HUES48 (cell line): ENCODE results near the gene CFAP74.
"Not testable (repeated sequence)": the region's sequence is repeated elsewhere in the genome, so short reads cannot be mapped to it uniquely, and the experiment has no call there.

Source experiments
- H3K27ac ChIP-seq: one replicate; pipeline ENCODE4 v1.7.0; 2013; ENCODE audit warnings: low read depth, low read length, inconsistent platforms
- H3K27me3 ChIP-seq: 2 replicates; pipeline ENCODE4 v1.6.1; 2013; ENCODE audit warnings: mild to moderate bottlenecking, low read length; ENCODE audit not compliant: control insufficient read depth, insufficient read depth
- H3K36me3 ChIP-seq: 2 replicates; pipeline ENCODE4 v1.6.1; 2013; ENCODE audit warnings: low read length; ENCODE audit not compliant: control insufficient read depth, insufficient read depth
- H3K4me1 ChIP-seq: 2 replicates; pipeline ENCODE4 v1.6.1; 2013; ENCODE audit warnings: mild to moderate bottlenecking, low read length; ENCODE audit not compliant: control insufficient read depth, insufficient read depth
- H3K4me3 ChIP-seq: 2 replicates; pipeline ENCODE4 v1.5.1; 2013; ENCODE audit warnings: mild to moderate bottlenecking, low read depth, low read length
- H3K9ac ChIP-seq: 2 replicates; pipeline ENCODE4 v1.6.1; 2013; ENCODE audit warnings: mild to moderate bottlenecking, low read depth, low read length, moderate library complexity
- H3K9me3 ChIP-seq: 2 replicates; pipeline ENCODE4 v1.6.1; 2013; ENCODE audit warnings: low read length; ENCODE audit not compliant: control insufficient read depth, insufficient read depth

The CFAP74 gene

DNA sequence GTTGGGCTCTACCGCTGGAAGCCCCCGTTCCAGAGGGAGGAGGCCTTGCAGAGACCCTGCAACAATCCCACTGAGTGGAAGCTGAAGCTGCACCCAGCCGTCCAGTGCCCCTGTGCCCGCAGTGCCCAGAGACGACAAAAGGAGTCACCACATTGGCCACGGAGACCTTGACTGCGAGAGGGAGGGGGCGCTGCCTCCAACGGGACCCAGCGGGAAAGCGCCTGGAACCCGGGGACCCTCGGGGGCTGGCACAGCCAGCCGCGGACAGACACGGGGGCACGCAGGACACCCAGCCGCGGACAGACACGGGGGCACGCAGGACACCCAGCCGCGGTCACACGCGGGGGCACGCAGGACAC, 22.5 kb downstream of the CFAP74 start:
- no peak overlapping the region for H3K9ac ChIP-seq
- H3K4me1 ChIP-seq = no peaks in the 10 kb centered on the region

DNA sequence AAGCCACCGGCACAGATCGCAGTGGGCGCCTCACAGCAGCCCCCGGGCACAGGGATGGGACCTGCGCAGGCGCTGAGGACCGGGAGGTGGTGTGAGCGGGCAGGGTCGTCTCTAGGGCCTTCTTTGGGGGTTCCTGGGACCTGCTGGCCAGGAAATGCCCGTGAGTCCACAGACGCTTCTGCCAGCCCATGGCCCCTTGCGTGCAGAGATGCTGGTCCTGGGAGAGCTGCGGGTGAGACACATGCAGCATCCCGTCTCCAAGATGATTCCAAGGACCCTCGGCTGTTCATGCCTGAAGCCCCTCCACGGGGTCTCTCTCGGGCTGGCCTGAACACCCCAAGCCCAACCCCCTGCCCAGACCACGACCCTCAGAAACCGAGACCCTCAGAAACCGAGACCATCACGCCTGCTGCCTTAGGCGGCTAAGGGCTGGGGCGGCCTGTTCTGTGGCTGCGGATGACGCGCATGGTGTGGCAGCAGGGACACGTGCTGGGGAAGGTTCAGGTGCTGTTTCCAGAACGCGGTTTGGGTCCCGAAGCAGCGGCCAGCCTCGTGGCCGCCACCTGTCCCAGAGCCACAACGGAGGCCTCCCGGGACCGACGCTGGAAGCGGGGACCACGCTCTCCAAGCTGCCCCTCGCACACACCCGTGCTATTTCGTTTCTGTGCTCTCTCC, 23.0 kb downstream of the CFAP74 start:
- H3K9ac ChIP-seq = no peak overlapping the region

More for the DNA sequence above, 22.5 kb downstream of the CFAP74 start:
- Histone ChIP-seq H3K27ac (no peak overlapping the region), H3K4me3 (no peak overlapping the region), H3K9me3 (no peaks in the 10 kb centered on the region), H3K36me3 (no peaks in the 10 kb centered on the region), H3K27me3 (no peaks in the 10 kb centered on the region)

DNA sequence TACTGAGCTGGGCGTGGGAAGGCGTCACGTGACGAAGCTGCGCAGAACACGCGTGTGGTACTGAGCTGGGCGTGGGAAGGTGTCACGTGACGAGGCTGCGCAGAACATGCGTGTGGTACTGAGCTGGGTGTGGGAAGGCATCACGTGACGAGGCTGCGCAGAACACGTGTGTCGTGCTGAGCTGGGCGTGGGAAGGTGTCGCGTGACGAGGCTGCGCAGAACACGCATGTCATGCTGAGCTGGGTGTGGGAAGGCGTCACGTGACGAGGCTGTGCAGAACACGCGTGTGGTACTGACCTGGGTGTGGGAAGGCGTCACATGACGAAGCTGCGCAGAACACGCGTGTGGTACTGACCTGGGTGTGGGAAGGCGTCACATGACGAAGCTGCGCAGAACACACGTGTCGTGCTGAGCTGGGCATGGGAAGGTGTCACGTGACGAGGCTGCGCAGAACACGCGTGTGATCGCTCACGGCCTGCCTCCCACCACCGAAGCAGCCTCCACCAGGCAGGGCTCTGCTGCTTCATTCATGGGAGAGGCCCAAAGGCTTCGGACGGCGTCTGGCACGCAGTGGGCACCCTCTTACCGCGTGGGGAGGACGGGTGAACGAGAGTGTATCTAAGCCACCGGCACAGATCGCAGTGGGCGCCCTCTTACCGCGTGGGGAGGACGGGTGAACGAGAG, 24.0 kb downstream of the CFAP74 start:
- no peaks in the 10 kb centered on the region for H3K36me3 ChIP-seq
- H3K9ac ChIP-seq = no peak overlapping the region
- no peaks in the 10 kb centered on the region for H3K4me1 ChIP-seq
- H3K27me3 ChIP-seq = no peaks in the 10 kb centered on the region
- H3K9me3 ChIP-seq = no peaks in the 10 kb centered on the region
- H3K4me3 ChIP-seq = no peak overlapping the region
- no peak overlapping the region for H3K27ac ChIP-seq

More for the DNA sequence above, 23.0 kb downstream of the CFAP74 start:
- no peaks in the 10 kb centered on the region for H3K27me3 ChIP-seq
- no peak overlapping the region for H3K4me3 ChIP-seq
- H3K27ac ChIP-seq = no peak overlapping the region
- no peaks in the 10 kb centered on the region for H3K36me3 ChIP-seq
- H3K9me3 ChIP-seq = no peaks in the 10 kb centered on the region
- no peaks in the 10 kb centered on the region for H3K4me1 ChIP-seq

DNA sequence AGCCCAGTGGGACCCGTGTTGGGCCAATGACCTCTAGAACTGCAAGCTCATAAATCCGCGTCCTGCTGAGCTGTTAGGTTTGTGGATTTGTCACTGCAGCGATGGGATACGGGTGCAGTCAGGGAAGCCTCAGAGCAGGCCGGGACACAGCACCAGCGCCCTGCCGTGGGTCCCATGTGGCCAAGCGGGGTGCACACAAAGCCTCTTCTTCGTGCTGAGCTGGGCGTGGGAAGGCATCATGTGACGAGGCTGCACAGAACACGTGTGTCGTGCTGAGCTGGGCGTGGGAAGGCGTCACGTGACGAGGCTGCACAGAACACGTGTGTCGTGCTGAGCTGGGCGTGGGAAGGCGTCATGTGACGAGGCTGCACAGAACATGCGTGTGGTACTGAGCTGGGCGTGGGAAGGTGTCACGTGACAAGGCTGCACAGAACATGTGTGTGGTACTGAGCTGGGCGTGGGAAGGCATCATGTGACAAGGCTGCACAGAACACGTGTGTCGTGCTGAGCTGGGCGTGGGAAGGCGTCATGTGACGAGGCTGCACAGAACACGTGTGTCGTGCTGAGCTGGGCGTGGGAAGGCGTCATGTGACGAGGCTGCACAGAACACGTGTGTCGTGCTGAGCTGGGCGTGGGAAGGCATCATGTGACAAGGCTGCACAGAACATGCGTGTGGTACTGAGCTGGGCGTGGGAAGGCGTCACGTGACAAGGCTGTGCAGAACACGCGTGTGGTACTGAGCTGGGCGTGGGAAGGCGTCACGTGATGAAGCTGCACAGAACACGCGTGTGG, 24.7 kb downstream of the CFAP74 start:
- not testable (repeated sequence) for H3K4me1 ChIP-seq, H3K4me3 ChIP-seq, H3K27ac ChIP-seq, H3K9me3 ChIP-seq, H3K27me3 ChIP-seq, H3K36me3 ChIP-seq, H3K9ac ChIP-seq

DNA sequence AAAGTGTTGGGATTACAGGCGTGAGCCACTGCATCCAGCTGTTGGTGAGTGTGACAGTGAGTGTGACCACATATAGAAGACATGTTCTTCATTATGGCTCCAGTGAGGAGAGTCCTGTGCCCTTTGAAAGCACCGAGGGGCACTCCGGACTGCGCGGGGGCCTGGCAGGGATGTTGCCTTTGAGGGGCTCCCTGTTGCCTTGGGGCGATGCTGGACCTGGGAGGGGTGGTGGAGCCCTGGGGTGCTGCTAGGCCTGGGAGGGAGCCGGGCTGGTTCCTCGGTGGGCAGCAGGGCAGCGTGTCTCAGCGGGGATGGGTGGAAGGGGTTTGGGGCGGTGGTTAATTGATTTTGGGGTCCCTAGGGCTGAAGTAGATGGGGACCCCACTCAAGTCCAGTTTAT, 25.5 kb downstream of the CFAP74 start:
- no peaks in the 10 kb centered on the region for H3K36me3 ChIP-seq
- no peak overlapping the region for H3K27ac ChIP-seq
- H3K4me1 ChIP-seq = no peaks in the 10 kb centered on the region
- H3K27me3 ChIP-seq = no peaks in the 10 kb centered on the region
- no peak overlapping the region for H3K9ac ChIP-seq
- no peaks in the 10 kb centered on the region for H3K9me3 ChIP-seq
- H3K4me3 ChIP-seq = no peak overlapping the region

DNA sequence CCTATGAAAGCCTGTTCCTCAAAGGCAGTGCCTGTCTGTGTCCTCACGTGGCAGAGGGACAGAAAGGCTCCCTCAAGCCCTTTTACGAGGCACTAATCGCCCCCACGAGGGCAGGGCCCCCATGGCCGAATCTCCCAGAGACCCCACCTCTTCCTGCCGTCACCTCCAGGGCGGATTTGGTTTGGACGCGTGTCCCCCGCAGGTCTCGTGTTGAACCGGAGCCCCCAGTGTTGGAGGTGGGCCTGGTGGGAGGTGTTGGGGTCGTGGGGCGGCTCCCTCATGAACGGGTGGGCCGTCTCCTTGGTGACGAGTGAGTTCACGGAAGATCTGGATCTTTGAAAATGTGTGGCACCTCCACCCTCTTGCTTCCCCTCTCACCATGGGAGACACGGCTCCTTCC, 27.6 kb downstream of the CFAP74 start:
- Histone ChIP-seq H3K36me3 (no peaks in the 10 kb centered on the region), H3K27ac (no peak overlapping the region), H3K27me3 (no peaks in the 10 kb centered on the region), H3K9me3 (no peaks in the 10 kb centered on the region), H3K4me3 (no peak overlapping the region), H3K4me1 (no peaks in the 10 kb centered on the region), H3K9ac (no peak overlapping the region)

DNA sequence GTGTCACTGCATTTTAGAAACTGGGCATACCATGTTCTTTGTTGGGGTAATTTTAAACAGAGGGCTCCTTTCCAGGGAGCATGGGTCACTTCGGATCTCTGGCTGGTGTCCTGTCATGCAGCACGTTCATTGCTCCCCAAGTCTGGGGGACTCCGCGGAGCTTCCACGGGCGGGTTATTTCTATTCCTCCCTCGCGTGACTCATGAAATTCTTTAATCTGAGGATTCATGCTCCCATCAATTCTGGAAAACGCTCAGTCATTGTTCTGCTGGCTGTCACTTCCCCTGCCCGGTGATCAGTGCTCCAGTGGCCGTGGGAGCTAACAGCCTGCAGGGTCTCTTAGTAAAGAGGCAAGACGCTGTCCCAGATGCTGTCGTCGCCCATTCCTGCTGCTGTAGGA, 28.1 kb downstream of the CFAP74 start:
- no peak overlapping the region for H3K27ac ChIP-seq
- no peaks in the 10 kb centered on the region for H3K9me3 ChIP-seq
- no peak overlapping the region for H3K9ac ChIP-seq
- no peaks in the 10 kb centered on the region for H3K4me1 ChIP-seq
- no peaks in the 10 kb centered on the region for H3K27me3 ChIP-seq
- H3K4me3 ChIP-seq = no peak overlapping the region
- H3K36me3 ChIP-seq = no peaks in the 10 kb centered on the region

DNA sequence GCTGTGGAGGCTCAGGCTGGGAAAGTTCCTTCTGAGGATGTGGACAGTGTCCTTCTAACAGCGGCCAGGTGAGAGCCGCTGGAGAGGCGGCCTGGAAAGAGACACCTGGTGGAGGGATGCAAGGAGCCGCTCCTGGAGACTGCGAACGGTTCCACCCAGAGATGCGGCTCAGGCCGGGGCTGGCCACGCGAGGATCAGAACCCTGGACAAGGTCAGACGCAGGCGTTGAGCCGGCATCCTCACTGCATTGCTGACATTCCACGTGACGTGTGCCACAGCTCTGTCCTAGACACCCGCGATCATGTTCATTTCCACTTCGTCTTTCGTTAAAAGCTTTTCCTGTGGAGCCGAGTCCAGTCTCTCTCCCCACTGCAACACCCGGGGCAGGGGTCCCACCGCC, 28.8 kb downstream of the CFAP74 start:
- Histone ChIP-seq H3K9me3 (no peaks in the 10 kb centered on the region), H3K27ac (no peak overlapping the region), H3K36me3 (no peaks in the 10 kb centered on the region), H3K4me3 (no peak overlapping the region), H3K9ac (no peak overlapping the region), H3K27me3 (no peaks in the 10 kb centered on the region), H3K4me1 (no peaks in the 10 kb centered on the region)

DNA sequence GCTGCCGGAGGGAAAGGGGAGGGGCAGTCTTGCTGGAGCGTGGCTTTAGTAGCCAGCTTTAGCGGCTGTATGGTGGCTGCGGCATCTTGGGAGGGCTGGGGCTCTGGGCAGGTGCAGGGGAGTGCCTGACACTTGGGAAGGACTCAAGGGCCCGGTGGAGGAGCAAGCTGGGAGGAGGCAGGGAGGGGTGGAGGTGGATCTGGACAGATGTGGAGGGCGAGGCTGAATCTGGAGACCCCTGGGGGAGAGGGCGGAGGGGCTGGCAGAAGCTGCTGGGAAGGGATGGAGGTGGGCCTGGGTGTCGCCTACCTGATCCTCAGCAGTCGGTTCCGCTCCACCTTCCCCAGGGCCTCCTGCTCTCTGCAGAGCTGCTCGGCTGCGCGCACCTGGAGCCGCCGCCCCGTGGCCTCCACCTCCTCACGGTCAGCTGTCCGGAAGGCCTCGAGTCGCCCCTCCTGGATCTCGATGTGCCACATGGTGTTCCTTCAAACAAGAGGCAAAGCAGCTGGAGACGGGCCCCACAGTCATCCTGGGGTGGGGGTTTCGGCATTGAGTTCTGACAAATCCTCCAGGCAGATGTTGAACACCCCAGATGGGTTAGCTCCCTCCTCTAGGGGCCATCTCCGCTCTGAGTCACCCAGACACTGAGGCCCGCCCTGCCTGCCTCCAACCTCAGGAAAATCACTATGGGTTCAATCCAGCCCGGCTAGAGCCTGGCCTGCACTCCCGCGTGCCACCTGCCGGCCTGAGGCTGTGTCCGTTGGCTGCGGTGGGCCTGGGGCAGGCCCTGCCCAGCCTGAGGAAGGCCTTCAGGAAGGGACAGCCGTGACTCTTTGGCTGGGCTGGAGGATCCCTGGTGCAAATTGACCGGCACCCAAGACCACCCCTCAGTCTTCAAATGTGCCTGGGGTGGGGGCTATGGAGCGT, 29.6 kb downstream of the CFAP74 start:
- H3K4me1 ChIP-seq = no peaks in the 10 kb centered on the region
- no peak overlapping the region for H3K27ac ChIP-seq
- H3K9ac ChIP-seq = no peak overlapping the region
- no peak overlapping the region for H3K4me3 ChIP-seq
- H3K36me3 ChIP-seq = no peaks in the 10 kb centered on the region
- H3K9me3 ChIP-seq = no peaks in the 10 kb centered on the region
- H3K27me3 ChIP-seq = no peaks in the 10 kb centered on the region

DNA sequence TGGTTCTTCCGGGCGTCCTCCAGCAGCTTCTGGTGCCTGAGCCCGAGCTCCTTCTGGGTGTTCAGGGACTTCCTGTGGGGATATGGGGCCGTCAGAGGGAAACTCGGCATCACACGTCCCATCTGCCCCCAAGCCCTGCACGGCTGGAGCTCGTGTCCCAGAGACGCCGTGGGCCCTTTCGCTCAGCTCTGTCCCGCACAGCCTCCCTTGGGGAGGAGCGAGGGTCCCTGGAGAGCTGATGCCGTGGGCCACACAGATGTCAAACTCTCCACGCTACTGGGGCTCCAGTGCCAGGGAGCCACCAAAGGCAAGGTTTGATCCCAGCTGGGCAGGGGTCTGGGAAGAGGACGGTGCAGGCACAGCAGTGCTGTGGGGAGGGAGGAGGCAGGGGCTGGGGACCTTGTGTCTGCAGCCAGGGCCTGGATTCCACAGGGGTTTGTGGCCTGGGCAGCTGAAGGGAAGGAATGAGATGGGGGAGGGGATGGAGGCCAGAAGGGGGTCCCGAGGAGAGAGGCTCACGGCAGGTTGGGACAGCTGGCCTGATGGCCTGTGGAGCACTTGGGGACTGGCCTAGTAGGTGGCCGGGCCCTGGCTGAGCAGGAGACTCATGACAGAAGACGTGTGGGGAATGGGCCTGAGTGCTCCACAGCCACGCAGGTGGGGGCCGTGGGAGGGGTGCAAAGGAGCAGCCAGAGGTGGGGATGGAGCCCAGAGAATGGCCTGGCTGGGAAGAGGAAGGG, 30.4 kb downstream of the CFAP74 start:
- Histone ChIP-seq H3K27ac (no peak overlapping the region), H3K27me3 (no peaks in the 10 kb centered on the region), H3K4me1 (no peaks in the 10 kb centered on the region), H3K9ac (no peak overlapping the region), H3K36me3 (no peaks in the 10 kb centered on the region), H3K4me3 (no peak overlapping the region), H3K9me3 (no peaks in the 10 kb centered on the region)
